ENCODE data around the gene PPP2R2C.

PPP2R2C gene

DNA sequence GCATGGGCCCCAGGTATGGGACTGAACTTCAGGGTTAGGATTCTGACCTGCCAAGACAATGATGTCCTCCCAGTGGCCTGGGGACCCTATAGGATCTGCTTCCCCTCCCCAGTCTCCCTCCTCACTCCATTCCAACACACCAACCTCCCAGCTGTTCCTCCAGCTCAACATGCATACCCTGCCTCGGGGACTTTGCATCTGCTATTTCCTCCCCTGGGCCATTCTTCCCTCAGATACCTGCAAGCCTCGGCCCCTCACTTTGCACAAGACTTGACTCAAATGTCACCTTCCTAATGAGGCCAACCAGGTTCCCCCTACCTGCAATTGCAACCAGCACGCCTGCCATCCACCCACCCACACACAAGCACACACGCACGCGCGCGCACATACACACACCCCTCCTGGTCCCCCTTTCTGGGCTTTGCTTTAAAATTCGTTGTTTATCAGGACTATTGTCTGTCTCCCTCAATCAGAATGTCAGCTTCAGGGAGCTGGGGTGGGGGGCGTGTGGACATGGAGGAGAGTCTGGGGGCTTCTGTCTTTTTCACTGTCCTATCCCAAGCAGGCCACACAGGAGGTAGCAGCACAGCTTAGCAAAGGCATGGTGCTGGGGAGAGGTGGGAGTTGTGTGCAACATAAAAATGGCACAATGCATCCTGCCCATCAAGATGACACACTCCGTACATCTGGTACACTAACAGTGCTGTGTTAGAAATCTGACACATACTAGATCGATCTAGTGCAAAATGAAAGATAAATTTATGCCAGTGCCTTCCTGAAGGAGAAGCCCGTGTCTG is 20.6 kb upstream of the PPP2R2C start:
- Histone ChIP-seq H3K4me3 (ENCODE audit: low read depth, low read length) (no peak overlapping the region), H3K27ac (no peak overlapping the region), H3K79me2 (no peaks in the 10 kb centered on the region), H3K36me3 (ENCODE audit: control insufficient read depth, insufficient read depth, low read length) (no peaks in the 10 kb centered on the region), H3K9ac (no peak overlapping the region), H3K4me1 (no peaks in the 10 kb centered on the region), H3K9me3 (ENCODE audit: control insufficient read depth, low read length) (no peaks in the 10 kb centered on the region), H2AFZ (no peak overlapping the region), H3K27me3 (ENCODE audit: control insufficient read depth, insufficient read depth, low read length) (no peaks in the 10 kb centered on the region), H3K4me2 (ENCODE audit: low read length) (no peak overlapping the region)
- TF ChIP-seq, protein P1, sequence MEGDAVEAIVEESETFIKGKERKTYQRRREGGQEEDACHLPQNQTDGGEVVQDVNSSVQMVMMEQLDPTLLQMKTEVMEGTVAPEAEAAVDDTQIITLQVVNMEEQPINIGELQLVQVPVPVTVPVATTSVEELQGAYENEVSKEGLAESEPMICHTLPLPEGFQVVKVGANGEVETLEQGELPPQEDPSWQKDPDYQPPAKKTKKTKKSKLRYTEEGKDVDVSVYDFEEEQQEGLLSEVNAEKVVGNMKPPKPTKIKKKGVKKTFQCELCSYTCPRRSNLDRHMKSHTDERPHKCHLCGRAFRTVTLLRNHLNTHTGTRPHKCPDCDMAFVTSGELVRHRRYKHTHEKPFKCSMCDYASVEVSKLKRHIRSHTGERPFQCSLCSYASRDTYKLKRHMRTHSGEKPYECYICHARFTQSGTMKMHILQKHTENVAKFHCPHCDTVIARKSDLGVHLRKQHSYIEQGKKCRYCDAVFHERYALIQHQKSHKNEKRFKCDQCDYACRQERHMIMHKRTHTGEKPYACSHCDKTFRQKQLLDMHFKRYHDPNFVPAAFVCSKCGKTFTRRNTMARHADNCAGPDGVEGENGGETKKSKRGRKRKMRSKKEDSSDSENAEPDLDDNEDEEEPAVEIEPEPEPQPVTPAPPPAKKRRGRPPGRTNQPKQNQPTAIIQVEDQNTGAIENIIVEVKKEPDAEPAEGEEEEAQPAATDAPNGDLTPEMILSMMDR (IDR thresholded peaks at IDR 0.05) = no peak

DNA sequence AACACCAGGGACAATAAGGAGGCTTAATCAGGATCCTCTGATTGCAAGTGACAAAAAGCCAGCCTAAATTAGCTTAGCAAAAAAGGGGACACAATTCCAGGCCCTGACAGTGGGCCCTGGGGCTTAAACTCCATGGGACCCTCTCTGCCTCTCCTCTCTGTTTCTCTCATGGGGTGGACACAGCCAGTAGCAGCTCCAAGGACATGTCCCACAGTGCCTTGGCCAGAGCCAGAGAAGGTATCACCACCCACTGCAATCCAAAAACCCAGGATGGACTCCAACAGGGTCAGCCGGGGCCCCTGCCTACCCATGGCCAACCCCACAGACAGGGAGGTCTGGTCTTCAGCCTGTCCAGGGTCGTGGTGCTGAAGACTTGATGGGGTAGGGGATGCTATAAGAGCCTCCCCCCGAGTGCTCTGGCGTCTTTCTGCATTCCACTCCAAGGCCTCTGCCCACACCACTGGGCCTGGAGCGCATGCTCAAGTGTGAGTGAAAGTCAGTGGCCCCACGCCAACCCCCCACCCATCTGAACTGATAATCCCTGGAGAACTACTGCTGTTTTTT is 19.7 kb upstream of the PPP2R2C start:
- TF ChIP-seq, protein P1 (IDR thresholded peaks at IDR 0.05) = no peak
- no peaks in the 10 kb centered on the region for H3K79me2 ChIP-seq
- H3K4me2 ChIP-seq (ENCODE audit: low read length) = no peak overlapping the region
- no peak overlapping the region for H2AFZ ChIP-seq
- no peak overlapping the region for H3K4me3 ChIP-seq (ENCODE audit: low read depth, low read length)
- no peaks in the 10 kb centered on the region for H3K36me3 ChIP-seq (ENCODE audit: control insufficient read depth, insufficient read depth, low read length)
- H3K4me1 ChIP-seq = no peaks in the 10 kb centered on the region
- H3K9ac ChIP-seq = no peak overlapping the region
- no peaks in the 10 kb centered on the region for H3K27me3 ChIP-seq (ENCODE audit: control insufficient read depth, insufficient read depth, low read length)
- no peak overlapping the region for H3K27ac ChIP-seq
- no peaks in the 10 kb centered on the region for H3K9me3 ChIP-seq (ENCODE audit: control insufficient read depth, low read length)

DNA sequence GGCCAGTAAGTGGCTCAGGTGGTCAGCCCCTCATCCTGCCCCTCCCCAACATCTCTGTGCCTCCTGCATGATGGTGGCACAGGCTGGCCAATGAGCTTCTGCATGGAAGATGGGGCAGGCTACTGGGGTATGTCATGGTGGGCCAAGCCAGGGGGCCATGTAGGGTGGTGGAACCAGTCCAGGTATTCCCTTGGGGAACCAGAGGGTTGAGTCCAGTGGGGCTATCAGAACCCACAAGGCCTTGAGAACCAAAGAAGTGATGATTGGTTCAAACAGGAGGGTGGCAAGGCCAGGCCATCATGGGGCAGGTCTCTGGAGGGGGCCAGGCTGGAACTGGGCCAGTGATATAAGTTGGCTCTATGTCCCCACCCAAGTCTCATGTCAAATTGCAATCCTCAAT is 18.8 kb upstream of the PPP2R2C start:
- no peaks in the 10 kb centered on the region for H3K79me2 ChIP-seq
- H3K27me3 ChIP-seq (ENCODE audit: control insufficient read depth, insufficient read depth, low read length) = no peaks in the 10 kb centered on the region
- H3K4me1 ChIP-seq = no peaks in the 10 kb centered on the region
- H3K9ac ChIP-seq = no peak overlapping the region
- no peak overlapping the region for H3K4me2 ChIP-seq (ENCODE audit: low read length)
- H3K4me3 ChIP-seq (ENCODE audit: low read depth, low read length) = no peak overlapping the region
- no peak overlapping the region for H2AFZ ChIP-seq
- no peak overlapping the region for H3K27ac ChIP-seq
- TF ChIP-seq, protein P1 (IDR thresholded peaks at IDR 0.05) = no peak
- no peaks in the 10 kb centered on the region for H3K36me3 ChIP-seq (ENCODE audit: control insufficient read depth, insufficient read depth, low read length)
- no peaks in the 10 kb centered on the region for H3K9me3 ChIP-seq (ENCODE audit: control insufficient read depth, low read length)

DNA sequence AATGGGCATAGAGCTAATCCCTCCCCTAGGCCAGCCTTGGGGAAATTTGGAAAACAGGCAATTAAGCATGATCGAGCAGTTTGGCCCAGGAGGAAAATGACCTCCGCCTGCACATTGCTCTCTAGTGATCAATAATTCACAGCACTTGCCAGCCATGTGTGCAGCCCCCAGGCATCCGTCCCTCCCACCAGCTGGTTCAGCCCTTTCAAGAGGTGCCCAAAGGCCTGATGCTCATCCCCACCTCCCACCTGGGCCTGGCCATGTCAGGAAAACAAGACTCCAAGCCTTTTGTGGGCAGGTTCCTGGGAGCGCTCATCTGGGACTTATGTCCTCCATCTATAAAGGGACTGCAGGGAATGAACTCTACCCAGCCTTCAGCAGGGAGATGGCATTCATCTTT is 17.5 kb upstream of the PPP2R2C start:
- Histone ChIP-seq H3K36me3 (ENCODE audit: control insufficient read depth, insufficient read depth, low read length) (no peaks in the 10 kb centered on the region), H3K4me3 (ENCODE audit: low read depth, low read length) (no peak overlapping the region), H3K9ac (no peak overlapping the region), H3K4me1 (no peaks in the 10 kb centered on the region), H3K79me2 (no peaks in the 10 kb centered on the region), H3K9me3 (ENCODE audit: control insufficient read depth, low read length) (no peaks in the 10 kb centered on the region), H3K27ac (no peak overlapping the region), H2AFZ (no peak overlapping the region), H3K27me3 (ENCODE audit: control insufficient read depth, insufficient read depth, low read length) (no peaks in the 10 kb centered on the region), H3K4me2 (ENCODE audit: low read length) (no peak overlapping the region)
- TF ChIP-seq, protein P1 (IDR thresholded peaks at IDR 0.05) = no peak

DNA sequence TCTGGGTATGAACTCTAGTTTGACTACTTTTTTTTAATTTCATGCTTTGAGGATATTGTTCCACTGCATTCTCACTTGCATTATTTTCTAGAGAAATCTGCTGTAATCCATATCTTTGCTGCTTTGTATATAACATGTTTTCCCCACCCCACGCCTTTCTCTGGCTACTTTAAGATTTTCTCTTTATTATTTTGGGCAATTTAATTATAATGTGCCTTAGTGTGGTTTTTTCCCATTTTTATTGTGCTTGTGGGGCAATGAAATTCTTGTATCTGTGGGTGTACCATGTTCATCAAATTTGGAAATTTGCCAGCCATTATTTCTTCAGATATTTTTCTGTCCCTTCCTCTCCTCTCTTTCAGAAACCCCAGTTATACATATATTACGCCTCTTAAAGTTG is 15.1 kb upstream of the PPP2R2C start:
- TF ChIP-seq, protein P1 (IDR thresholded peaks at IDR 0.05) = no peak
- no peaks in the 10 kb centered on the region for H3K27me3 ChIP-seq (ENCODE audit: control insufficient read depth, insufficient read depth, low read length)
- H3K9me3 ChIP-seq (ENCODE audit: control insufficient read depth, low read length) = no peaks in the 10 kb centered on the region
- no peaks in the 10 kb centered on the region for H3K4me1 ChIP-seq
- no peak overlapping the region for H2AFZ ChIP-seq
- no peak overlapping the region for H3K4me3 ChIP-seq (ENCODE audit: low read depth, low read length)
- H3K4me2 ChIP-seq (ENCODE audit: low read length) = no peak overlapping the region
- H3K9ac ChIP-seq = no peak overlapping the region
- H3K27ac ChIP-seq = no peak overlapping the region
- H3K36me3 ChIP-seq (ENCODE audit: control insufficient read depth, insufficient read depth, low read length) = no peaks in the 10 kb centered on the region
- H3K79me2 ChIP-seq = no peaks in the 10 kb centered on the region

All from parathyroid adenoma (tissue), 2 donors.